Activated CD4-positive, alpha-beta T cell treated with anti-CD3 and anti-CD28 coated beads for 24 hours (primary cell): ENCODE results near the gene NFASC.

Experiments
- DNase-seq, 2 donors: peaks; one replicate each; pipeline ENCODE4 v3.0.0-alpha.2; 2020; ENCODE audit warnings: low read depth in 2 of 2

NFASC gene

DNA sequence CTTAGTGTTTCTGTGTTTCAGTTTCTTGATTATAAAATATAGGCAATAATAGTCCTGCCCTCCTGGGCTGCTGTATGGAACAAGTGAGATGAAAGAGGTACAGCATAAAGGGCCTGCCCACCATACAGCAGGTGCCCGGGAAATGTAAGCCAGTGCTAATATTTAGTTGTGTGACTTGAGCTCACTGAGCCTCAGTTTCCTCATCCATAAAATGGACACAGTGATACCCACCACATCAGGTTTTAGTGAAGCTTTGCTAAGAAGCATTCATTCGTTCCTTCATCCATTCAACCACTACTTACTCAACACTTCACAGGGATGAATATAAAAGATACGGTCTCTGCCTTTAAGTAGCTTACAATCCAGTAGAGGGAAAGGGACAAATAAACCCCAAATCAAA is 192.2 kb downstream of the NFASC start:
- no peak for DNase-seq

DNA sequence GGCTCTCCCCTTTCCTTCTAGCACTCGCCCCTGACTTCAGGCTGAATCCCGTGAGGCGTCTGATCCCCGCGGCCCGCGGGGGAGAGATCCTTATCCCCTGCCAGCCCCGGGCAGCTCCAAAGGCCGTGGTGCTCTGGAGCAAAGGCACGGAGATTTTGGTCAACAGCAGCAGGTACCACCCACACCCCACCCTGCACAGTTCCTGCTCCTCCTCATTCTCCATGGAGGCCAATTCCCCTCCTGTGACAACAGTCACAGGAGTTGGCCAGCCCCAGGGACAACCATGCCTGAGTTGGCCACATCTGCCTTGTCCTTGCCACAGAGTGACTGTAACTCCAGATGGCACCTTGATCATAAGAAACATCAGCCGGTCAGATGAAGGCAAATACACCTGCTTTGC is 193.6 kb downstream of the NFASC start:
- DNase-seq: no peak

GRCh38 chr1:205064741-205065316 is 194.2 kb downstream of the NFASC start:
- no peak for DNase-seq

DNA sequence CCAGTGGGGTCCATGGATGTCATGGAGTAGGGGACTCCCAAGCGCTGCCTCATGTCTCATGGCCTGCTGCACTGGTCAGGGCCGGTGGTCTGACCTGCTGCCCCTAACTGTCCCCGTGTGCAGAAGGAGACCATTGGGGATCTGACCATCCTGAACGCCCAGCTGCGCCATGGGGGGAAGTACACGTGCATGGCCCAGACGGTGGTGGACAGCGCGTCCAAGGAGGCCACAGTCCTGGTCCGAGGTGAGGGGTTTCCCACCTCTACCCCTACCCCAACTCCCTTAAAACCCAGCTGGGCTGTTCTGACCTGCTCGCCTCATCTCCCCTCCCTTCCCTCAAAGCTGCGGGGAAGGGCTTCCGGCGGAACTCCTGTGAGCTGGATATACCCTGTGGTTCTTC is 195.0 kb downstream of the NFASC start:
- DNase-seq: no peak

GRCh38 chr1:205066141-205066818 is 195.6 kb downstream of the NFASC start:
- no peak for DNase-seq

GRCh38 chr1:205067031-205067430 is 196.4 kb downstream of the NFASC start:
- DNase-seq: no peak

DNA sequence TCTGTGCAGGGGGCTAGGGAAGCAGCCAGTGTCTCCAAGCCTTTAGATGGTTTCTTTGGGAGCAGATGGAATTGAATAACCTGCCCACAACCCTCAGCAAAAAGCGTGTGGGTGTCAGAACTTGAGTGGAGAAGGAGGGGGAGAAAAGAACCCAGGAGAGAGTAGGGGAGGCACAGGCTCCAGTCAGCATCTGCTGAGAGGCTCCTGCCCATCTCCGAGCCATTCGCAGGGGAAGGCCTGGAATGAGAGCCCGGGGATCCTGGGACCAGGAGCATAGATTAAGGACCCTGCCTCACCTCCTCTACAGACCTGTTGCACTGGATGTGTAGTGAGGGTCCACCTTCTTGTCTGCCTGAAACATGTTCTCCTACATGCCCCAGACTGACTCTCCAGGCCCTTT is 197.3 kb downstream of the NFASC start:
- no peak for DNase-seq

DNA sequence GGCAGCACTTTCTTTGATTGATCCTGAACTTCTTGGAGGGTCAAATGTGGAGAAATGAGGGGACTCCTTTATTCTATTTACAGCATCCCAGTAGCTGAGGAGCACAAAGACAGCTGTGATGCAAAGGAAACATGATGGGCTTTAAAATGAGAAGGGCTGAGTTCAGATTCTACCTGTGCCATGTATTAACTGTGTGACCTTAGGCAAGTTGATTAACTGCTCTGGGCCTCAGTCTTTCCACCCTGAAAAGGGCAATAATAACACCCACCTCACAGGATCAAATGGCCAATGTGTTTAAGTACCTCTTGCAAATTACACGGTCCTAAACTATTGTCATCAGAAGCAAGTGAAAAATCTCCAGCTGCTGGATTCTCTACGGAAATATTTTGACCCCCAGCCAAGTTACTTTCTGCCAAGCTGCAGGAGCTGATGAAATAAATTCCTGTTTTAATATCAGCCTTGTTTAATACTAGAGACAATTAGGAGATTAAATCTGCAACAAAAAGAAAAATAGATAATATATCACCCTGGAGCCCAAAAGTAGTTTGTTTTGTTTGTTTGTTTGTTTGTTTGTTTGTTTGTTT is 197.9 kb downstream of the NFASC start:
- no peak for DNase-seq

- no peak for DNase-seq
Measured at GRCh38 chr1:205069371-205070125, 198.9 kb downstream of the NFASC start.

- no peak for DNase-seq
Measured at GRCh38 chr1:205071028-205071409, 200.4 kb downstream of the NFASC start.

GRCh38 chr1:205071801-205072200 is 201.1 kb downstream of the NFASC start:
- no peak for DNase-seq

DNA sequence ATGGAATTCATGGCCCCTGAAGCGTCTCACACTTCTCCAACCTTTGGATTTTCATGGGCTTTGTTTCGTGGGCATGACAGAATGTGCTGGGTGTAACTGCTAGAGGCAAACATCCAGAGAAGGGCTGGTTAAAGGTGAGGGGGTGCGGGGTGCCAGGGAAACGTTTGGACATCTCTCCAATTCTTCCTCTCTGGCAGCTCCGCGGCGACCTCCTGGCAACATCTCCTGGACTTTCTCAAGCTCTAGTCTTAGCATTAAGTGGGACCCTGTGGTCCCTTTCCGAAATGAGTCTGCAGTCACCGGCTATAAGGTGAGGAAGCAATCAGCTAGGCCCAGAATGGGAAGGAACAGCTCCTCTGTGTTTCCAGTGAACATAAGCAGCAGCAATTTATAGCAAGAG is 201.6 kb downstream of the NFASC start:
- no peak for DNase-seq
